ENCODE results near the gene PWWP2A. TPM values are rescaled to one million over a fixed set of nuclear protein-coding genes. Genes with fewer than 3 reads are reported as not detected.

Gene PWWP2A
- total RNA-seq, 1 experiment from 2014 or later, result 66.7 TPM

DNA sequence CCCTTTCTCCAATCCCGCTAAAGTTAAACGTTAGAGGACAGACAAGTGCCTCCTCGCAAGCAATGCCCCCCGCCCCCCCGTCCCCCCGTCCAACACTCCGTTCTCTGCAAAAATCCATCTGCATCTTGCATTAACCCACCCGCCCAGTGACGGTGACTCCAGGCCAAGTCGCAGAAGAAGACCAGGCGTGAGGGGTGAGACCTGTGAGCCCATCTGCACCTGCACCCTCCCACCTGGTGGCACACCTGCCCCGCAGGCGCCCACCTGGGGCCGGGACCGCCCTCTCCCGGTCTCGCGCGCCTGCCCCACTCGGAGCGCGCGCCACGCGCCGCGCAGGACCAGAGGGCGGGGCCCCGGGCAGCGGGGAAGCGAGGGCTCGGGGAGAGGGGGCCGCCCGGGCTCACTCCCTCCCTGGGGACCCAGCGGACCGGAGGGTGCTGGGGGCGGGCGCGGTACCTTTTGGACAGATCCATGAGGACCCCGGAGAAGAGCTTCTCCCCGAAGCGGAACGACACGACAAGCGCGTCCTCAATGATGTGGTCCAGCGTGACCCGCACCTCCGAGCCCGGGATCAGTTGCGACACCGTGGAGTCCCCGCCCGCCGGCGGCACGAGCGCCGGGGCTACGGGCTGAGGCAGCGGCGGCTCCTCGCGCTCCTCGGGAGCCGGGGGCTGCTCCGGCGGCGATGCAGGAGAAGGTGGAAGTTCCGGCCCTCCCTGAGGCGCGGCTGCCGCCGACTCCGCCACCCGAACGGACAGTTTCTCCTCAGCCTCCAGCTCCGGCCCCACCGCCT lies 705 bp downstream of the PWWP2A start:
- H4K8ac ChIP-seq (replicated peaks; ENCODE audit: insufficient read length, low read depth, low read length), result no peak overlapping the region

More for the DNA sequence above, 705 bp downstream of the PWWP2A start:
- peaks cover 4% of the 10 kb centered on the region for H3K79me1 ChIP-seq (ENCODE audit: insufficient read depth, low read depth, low read length, poor library complexity, severe bottlenecking)
- no peak overlapping the region for H2AK5ac ChIP-seq (ENCODE audit: insufficient read length, low read length)
- no peak overlapping the region for H2BK15ac ChIP-seq (ENCODE audit: low read depth, low read length)
- no peak overlapping the region for H4K91ac ChIP-seq (ENCODE audit: insufficient read length, low read depth, low read length)
- H3K23me2 ChIP-seq (ENCODE audit: insufficient read length, low read depth, low read length, poor library complexity, severe bottlenecking), result no peaks in the 10 kb centered on the region
- H2BK12ac ChIP-seq (ENCODE audit: insufficient read length, low read depth, low read length), result no peak overlapping the region
- Mint-ChIP-seq H3K9me3 (no peaks in the 10 kb centered on the region; a peak in 2 of 5 replicates), H3K27ac (peak overlapping the region in 2 of 3 experiments; percentile 55 to 90; a peak in 2 of 7 replicates), H3K27me3 (ENCODE audit: low read depth) (no peaks in the 10 kb centered on the region), H3K36me3 (ENCODE audit: insufficient read depth in 1 of 3, low read depth in 3 of 3) (peaks cover 37 to 44% (median 39%) of the 10 kb centered on the region in 3 experiments), H3K4me1 (peaks cover 9 to 13% of the 10 kb centered on the region in 2 experiments), H3K4me3 (peak overlapping the region; percentile 90 to 97)
- peak overlapping the region; percentile 66 for H3K4me2 ChIP-seq (ENCODE audit: insufficient read depth, insufficient read length, low read length)
- no peak overlapping the region for H2BK120ac ChIP-seq (ENCODE audit: low read depth, low read length, poor library complexity, severe bottlenecking)
- no peak overlapping the region for H3T11ph ChIP-seq (ENCODE audit: low read length)
- peaks cover 8% of the 10 kb centered on the region; the same call in 1 of the 2 replicates for H3K79me2 ChIP-seq (ENCODE audit: insufficient read depth, low read length)
- no peak overlapping the region for H2AFZ ChIP-seq (ENCODE audit: low read length)
- H4K20me1 ChIP-seq (ENCODE audit: control insufficient read depth, insufficient read depth, insufficient read length), result no peaks in the 10 kb centered on the region
- H2BK20ac ChIP-seq (ENCODE audit: low read depth, low read length, poor library complexity, severe bottlenecking), result no peak overlapping the region
- H3K14ac ChIP-seq (ENCODE audit: insufficient read depth, low read length), result peak overlapping the region; percentile 89
- peak overlapping the region; percentile 93 for H3K9ac ChIP-seq (ENCODE audit: extremely low read depth, insufficient read length, low read length)
- no peaks in the 10 kb centered on the region for H3K4me1 ChIP-seq (ENCODE audit: insufficient read depth, low read length)
- H2BK5ac ChIP-seq (ENCODE audit: insufficient read length, low read length), result no peak overlapping the region
- no peak overlapping the region for H4K5ac ChIP-seq (ENCODE audit: insufficient read length, low read depth, low read length)
- no peak overlapping the region for H3K56ac ChIP-seq (ENCODE audit: insufficient read length, low read depth, low read length)
- no peak overlapping the region for H3K23ac ChIP-seq (ENCODE audit: insufficient read length, low read depth, low read length)
- DNase-seq, result peak; percentile 34
- H3K27ac ChIP-seq (ENCODE audit: insufficient read length, low read depth, low read length), result no peak overlapping the region
- WGBS (ENCODE audit: extremely low coverage, insufficient read length, low lambda C conversion rate), result no CpG with 5 or more reads among the region's 79 CpGs
- H3K18ac ChIP-seq (ENCODE audit: insufficient read length, low read depth, low read length), result peak overlapping the region; percentile 39
- TF ChIP-seq, protein P1, sequence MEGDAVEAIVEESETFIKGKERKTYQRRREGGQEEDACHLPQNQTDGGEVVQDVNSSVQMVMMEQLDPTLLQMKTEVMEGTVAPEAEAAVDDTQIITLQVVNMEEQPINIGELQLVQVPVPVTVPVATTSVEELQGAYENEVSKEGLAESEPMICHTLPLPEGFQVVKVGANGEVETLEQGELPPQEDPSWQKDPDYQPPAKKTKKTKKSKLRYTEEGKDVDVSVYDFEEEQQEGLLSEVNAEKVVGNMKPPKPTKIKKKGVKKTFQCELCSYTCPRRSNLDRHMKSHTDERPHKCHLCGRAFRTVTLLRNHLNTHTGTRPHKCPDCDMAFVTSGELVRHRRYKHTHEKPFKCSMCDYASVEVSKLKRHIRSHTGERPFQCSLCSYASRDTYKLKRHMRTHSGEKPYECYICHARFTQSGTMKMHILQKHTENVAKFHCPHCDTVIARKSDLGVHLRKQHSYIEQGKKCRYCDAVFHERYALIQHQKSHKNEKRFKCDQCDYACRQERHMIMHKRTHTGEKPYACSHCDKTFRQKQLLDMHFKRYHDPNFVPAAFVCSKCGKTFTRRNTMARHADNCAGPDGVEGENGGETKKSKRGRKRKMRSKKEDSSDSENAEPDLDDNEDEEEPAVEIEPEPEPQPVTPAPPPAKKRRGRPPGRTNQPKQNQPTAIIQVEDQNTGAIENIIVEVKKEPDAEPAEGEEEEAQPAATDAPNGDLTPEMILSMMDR (conservative IDR thresholded peaks at IDR 0.05), result no peak
- no peaks in the 10 kb centered on the region for H3K9me3 ChIP-seq (ENCODE audit: control insufficient read depth, low read depth, low read length)
- H3K4ac ChIP-seq (ENCODE audit: low read depth, low read length), result no peak overlapping the region
- no peaks in the 10 kb centered on the region for H3K27me3 ChIP-seq (ENCODE audit: insufficient read depth, low read length)
